HG02840 (cell line): ENCODE data around the gene BRD1.

Experiments
- ATAC-seq: cut with Tn5 transposase; IDR thresholded peaks from one replicate; pipeline ENCODE4 v1.9.1; 2021; ENCODE audit warnings: mild to moderate bottlenecking, moderate library complexity, moderate number of reproducible peaks; ENCODE audit not compliant: unreplicated experiment, low FRiP score

BRD1 gene

DNA sequence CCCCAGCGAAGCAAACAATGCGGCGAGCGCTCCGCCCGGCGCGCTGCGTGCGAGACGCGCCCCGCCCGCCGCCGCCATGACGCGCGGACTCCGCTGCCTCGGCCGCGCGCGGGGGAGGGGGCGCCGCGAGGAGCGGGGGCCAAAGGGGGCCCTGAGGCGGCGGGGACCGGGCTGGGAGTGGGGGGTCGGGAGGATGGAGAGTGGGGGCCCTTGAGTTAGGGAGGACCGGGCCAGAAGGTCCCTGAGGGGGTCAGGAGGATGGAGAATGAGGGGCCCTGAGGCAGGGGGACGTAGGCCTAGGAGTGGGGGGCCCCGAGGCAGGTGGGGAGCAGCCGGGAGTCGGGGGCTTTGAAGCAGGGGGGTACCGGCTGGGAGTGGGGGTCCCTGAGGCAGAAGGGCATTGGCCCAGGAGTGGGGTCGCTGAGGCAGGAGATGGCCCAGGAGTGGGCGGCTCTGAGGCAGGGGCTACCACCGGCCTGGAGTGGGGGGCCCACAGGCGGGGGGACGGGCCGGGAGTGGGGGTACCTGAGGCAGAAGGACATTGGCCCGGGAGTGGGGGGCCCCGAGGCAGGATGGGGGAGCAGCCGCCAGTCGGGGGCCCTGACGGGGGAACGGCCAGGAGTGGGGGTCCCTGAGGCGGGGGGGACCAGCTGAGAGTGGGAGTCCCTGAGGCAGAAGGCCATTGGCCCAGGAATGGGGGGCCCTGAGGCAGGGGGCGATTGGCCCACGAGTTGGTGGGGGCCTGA, at the start of gene BRD1:
BRD1 (minus strand) TSS at position 21 of the 746 bp plus-strand sequence. CDS start 3,556 bp downstream, outside the sequence.
- no peak for ATAC-seq

DNA sequence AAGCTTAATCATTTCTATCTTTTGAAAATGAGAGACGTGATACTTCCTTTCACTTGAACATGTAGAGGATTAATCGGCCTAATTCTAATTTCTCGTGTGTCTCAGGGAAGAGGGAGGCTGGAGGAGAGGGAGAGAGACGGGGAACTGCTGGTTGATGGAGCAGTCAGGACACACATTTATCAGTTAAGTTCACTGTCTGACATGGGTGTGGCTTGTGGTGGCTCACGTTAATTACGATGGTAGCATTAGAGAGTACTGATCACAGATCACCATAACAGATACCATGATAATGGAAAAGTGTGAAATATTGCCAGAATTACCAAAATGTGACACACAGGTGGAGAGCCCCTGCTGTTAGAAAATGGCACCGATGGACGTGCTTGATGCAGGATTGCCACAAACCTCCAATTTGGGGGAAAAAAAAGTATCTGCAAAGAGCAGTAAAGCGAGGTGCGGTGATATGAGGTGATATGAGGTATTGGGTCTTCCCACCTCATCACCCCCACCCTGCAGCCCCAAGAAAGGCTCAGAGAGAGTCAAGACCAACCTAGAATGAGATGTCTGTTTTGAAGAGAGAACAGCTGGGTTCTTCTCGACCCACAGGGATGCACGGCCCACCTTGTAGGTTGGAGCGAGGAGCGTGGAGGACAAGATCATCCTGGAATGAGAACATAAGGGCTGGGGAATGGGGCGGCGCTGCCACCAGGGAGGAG, 45.7 kb upstream of the BRD1 start:
- no peak for ATAC-seq

DNA sequence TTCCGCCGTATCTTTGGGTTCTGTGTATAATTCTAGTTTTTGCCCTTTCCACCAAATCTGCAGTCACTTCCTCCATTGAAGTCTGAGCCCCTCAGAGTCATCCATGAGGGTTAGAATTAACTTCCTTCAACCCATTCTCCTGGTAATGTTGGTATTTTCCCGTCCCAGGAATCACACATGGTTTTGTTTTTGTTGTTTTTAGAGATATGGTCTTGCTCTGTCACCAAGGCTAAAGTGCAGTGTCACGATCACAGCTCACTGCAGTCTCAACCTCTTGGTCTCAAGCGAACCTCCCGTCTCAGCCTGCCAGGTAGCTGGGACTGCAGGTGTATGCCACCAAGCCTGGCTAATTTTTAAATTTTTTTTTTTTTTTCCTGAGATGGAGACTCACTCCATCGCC, 44.7 kb upstream of the BRD1 start:
- no peak for ATAC-seq

DNA sequence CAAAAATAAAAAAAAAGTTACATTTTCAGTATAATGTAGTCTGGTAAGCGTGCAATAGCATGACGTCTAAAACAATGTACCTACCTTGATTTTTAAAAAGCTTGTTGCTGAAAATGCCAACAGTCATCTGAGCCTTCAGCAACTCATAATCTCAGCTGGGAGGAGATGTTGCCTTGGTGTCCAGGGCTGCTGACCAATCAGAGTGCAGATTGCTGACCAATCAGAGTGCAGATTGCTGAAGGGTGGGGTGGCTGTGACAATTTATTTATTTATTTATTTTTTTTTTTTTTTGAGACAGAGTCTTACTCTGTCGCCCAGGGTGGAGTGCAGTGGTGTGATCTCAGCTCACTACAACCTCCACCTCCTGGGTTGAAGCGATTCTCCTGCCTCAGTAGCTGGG, 43.8 kb upstream of the BRD1 start:
- no peak for ATAC-seq

DNA sequence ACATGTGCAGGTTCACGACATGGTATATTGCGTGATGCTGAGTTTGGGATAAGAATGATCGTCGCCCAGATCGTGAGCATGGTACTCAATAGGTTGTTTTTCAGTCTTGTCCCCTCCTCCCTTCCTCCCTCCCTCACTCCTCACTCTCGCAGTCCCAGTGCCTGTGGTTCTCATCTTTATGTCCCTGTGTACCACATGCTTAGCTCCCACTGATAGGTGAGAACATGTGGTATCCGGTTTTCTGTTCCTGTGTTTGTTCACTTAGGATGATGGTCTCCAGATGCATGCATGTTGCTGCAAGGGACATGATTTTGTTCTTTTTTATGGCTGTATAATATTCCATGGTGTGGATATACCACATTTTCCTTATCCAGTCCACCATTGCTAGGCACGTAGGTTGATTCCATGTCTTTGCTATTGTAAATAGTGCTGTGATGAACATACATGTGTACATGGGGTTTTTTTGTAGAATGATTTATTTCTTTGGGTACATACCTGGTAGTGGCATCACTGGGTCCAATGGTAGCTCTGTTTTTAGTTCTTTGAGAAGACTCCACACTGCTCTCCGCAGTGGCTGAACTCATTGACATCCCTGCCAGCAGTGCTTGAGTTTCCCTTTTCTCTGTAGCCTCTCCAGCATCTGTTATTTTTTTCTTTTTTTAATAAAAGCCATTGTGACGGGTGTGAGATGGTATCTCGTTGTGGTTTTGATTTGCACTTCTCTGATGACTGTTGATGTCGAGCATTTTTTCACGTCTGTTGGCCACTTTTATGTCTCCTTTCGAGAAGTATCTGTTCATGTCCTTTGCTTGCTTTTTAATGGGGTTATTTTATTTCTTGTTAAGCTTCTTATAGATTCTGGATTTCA, 42.4 kb upstream of the BRD1 start:
- ATAC-seq: no peak

DNA sequence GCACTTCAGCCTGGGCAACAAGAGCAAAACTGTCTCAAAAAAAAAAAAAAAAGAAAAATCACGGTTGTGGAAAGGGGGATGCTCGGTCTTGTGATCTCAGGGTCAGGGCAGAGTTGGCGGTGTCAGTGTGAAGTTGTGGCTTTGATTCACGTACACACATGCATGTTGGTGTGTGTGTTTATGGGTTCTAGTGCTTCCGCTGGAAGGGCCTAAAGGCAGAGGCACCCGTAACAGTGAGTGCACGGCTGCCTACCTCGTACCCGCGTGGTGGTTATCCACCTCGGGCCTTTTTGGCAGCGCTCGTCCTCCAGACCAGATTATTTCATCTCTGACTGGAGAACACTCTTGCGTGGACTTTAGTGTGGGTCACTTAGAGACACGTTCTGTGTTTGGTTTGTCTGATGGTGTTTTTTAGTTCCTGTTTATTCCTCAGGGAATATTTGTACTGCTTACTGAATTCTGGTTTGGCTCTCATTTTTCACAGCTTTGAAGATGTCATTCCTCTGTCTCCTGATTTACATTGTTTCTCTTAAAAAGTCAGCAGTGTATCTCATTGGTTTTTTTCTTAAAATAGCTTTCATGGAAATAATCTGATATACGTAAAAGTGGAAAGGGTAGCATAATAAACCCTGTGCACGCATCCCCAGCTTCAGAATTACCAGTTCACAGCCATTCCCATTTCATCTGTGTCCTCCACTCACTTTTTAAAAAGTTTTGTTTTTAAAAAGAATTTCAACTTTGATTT, 41.6 kb upstream of the BRD1 start:
- no peak for ATAC-seq

DNA sequence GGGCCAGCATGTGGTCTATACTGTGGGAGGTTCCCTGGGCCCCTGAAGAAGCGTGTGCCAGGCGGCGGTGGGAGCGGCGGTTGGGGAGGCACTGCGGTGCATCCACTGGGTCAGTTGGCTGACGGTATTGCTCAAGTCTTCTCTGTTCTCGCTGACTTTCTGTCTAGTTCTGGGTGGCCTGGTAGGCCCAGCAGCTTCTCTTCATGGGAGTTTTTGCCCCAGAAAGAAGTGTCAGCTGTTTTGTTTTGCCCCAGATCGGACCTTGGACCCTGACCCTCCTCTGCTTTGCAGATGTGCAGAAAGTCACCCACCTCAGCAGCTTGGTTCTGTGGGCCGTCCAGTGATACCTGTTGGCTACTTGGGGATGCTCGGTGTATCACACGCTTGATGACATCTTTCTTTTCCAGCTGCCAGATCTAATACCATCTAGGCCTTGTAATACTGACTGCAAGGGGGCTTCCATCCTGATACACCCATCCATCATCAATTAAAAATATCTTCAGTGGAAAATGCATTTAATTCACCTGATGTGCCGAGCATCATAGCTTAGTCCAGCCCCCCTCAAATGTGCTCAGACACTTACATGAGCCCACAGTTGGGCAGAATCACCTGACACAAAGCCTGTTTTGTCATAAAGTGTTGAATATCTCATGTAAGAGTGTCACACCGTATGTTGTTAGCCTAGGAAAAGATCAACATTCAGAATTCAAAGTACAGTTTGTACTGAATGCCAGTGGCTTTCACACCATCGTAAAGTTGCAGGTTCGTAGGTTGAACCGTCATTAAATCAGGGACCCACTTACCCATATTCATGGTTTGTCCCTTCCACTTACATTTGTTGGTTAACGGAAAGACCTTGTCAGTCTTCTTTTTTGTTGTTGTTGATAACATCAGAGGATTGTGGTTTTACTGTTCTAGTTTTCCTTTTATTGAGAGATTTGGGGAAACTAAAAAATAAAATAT, 39.9 kb upstream of the BRD1 start:
- ATAC-seq: no peak

DNA sequence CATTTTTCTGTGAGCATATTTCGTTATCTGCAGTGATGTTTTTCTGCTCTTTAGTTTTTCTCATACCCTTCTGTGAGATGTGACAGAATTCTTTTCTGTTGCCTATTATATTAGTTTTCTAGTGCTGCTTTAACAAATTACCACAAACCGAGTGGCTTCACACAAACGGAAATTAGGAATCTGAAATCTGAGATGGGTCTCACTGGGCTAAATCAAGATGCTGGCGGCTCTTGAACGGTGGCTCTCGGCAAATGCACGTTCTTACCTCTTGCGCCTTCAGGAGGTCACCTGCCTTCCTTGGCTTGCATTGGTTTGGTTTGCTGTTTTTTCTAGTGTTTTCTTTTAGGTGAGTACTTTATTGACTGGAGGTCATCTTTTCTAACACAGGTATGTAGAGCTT, 39.0 kb upstream of the BRD1 start:
- no peak for ATAC-seq

DNA sequence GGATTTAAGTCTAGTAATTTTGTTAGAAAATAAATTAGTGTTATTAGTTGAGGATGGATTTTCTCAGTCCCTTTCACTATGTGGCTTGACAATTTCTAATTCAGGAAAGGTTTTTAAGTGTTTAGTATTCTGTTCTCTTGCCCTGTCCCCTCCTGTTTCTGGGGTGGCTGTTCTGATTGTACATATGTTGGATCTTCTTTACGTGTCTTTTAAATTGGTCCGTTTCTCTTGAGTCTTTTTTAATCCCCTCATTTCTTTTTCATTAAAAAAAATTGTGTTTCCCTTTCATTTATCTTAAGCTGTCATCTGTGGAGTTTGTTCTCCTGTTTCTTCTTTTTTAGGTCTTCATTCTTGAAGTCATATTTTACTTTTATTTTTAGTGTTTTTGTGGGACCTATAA, 38.5 kb upstream of the BRD1 start:
- no peak for ATAC-seq

DNA sequence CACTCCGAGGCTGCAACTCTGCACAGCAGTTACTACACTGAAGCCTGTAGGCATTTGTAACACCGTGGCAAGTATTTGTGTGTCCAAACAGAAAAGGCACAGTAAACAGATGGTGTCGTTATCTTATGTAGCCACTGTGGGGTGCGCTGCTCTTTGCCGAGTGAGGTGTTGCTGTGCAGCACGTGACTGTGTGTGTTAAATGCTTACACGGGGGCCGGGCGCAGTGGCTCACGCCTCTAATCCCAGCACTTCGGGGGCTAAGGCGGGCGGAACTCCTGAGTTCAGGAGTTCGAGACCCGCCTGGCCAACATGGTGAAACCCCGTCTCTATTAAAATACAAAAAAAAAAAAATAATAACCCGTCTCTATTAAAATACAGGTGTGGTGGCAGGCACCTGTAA, 37.5 kb upstream of the BRD1 start:
- no peak for ATAC-seq

DNA sequence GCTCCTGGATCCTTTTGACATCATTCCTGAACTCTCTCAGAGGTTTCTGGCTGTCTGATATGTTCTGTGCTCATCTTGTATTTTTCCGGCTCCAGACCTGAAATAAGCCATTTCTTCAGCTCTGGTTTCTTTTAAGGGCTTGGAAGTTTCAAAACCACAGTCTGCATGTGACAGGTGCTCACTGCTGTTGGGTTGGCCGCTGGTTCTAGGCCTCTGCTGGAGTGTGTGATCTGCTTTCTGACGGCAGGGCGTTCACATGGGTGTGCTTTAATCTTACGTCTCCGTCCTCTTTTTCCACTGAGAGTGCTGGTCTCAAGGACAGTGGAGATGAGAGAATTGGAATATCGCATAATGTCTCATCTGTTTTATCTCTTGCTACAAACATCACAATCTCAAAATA, 36.3 kb upstream of the BRD1 start:
- no peak for ATAC-seq

DNA sequence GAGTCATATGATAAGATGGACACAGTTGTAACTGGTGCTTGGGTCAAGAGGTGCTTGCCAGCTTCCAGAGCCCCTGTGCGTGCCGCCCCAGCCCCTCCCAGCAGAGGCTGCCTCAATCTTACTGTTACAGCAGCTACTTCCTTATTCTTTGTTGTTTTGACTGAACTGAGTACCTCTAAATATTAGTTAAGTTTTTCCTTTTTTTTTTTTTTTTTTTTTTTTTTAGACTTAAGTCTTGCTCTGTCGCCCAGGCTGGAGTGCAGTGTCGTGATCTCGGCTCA, 34.8 kb upstream of the BRD1 start:
- no peak for ATAC-seq

DNA sequence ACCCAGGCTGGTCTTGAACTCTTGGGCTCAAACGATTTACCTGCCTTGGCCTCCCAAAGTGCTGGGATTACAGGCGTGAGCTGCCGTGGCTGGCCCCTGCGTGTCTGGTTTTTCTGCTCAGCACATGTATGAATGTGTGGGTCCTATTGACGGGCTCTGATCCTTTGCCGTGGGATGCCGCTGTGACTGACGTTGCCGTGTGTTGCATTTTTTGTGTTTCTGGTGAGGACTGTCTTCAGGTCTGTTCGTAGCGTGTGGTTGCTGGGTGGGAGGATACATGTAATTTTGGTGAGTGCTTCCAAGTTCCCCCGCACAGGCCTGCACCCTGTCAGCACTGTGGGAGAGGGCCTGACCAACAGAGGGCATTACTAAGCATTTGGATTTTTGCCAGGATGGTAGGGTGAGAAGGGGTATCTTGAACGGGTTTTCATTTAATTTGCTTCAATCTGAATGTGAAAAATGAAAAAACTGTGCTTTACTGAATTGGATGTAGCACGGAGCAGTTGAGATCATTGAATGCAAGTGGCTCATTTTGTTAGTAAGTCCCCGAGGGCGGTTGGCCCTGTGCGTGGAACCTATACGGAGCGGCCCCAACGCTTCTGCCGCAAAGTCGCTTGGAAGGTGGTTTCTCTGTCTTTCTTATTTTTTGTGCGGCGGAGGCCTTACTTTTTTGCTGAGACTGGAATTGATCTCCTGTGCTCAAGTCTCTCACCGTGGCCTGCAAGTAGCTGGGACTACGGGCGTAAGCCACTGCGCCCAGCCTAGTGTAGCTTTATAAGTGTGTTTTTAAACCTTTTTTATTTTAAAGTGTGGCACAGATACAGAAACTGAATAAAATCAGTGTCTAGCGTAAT, 34.2 kb upstream of the BRD1 start:
- no peak for ATAC-seq

DNA sequence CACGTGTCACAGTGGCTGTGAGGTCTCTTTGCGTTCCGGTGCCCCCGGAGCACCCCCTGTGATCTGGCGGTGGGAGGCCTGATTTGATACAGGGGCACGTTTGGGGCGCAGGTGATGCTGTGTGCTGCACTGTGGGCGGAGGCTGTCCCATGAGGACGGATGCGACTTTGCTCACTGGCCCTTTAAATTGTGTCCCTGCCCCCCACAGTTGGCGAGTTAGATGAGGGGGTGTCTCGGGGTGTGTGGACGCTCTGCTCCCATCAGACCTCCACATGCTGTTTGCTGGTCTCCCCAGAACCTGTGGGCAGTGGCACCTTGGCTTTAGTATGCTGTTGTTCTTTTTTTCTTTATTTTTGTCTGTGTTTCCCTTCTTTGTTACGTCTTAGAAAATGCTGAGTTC, 31.2 kb upstream of the BRD1 start:
- no peak for ATAC-seq

DNA sequence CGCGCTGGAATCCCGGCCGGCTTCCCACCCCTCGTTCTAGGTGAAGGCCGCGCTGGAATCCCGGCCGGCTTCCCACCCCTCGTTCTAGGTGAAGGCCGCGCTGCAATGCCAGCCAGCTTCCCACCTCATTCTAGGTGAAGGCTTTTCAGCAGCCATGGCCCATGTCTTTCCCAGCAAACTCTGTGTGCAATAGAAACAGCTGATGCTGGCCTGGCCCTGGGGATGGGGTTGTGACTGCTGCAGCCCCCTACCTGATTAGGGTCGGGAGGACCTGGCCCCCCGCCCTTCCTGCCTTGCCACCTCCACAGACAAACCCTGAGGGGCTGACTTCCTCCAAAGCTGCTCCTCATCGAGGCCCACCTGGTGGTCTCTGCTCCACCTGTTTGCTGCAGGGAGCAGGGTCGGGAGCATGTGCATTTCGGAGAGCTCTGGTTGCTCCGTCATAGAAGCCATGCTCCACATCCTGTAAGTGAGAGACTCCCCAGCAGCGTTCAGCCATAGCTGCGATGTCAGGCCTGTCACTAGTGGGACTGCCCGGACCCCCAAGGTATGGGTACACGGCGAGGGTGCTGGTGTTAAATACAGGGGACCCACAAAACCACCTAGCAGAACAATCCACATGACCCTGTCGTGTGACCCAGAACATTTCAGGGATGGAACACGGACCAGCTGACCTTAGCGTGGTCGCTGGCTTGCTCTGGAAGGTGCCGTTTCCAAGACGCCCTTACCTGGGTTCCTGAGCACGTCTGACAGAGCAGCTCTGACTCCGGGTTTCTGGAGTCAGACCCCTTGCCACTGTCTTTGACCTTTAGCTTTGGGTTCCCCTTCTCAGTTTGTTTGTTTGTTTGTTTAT, 29.3 kb upstream of the BRD1 start:
- ATAC-seq: no peak

DNA sequence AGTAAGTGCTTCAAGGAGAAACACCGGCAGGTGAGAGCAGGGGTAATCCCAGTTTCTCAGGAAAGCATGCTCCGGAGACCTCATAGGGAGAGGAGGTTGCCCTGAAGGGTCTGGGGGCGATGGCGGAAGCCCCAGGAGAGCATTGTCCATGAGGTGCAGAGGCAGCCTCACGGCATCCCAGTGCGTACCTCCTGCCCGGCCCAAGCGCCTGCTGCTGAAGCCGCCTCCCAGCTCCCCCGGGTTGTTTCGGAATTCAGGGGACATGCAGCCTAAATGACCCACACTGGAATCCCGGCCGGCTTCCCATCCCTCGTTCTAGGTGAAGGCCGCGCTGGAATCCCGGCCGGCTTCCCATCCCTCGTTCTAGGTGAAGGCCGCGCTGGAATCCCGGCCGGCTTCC, 28.7 kb upstream of the BRD1 start:
- ATAC-seq: no peak

DNA sequence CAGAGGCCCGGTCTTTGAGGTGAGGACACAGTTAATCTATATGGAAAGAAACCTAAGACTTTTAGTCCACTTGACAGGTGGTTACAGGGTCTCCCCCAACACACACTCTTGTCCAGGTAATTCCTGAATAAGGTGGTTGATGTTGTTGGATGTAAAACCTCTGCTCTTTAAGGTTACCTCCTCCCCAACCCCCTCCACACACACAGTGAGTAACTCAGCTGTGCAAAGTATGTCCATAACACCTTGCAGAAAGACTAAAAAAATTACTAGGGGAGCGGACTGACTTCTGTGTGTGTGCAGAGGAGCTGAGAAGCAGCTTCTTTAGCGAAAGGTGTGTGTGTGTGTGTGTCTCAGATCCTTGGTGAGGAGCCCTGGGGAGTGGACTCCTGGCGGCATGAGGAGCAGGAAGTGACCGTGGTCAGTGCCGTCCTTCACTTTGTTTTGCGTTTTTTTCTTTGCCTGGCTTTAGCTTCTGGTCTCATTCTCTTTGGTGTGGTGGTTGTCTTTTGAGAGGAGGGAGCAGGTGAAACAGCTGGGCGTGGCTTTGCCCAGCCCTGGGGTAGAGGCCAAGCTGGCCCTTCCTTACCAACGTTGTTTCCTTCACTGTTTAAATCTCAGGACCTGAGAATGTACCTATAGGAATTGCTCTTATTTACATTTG, 27.7 kb upstream of the BRD1 start:
- no peak for ATAC-seq
